Body of pancreas (tissue), 4 donors: ENCODE measurements around the gene CLIC3. TPM values are rescaled to one million over a fixed set of nuclear protein-coding genes. Genes with fewer than 3 reads are reported as not detected.

Experiments
- ATAC-seq: fragments of 150-250 bp; one replicate; pipeline ENCODE4 v1.9.1; 2016
- DNase-seq, 4 donors: peaks; one replicate each; pipeline ENCODE4 v3.0.0-alpha.2; 2019
- H3K27ac ChIP-seq, 4 donors: fragments of 200-600 bp; sonication (generic); 1 replicate in 3 of 4; 2 replicates in 1 of 4; pipeline versions ENCODE4 v1.5.1 to v1.6.1; 2016 to 2019; ENCODE audit warnings: mild to moderate bottlenecking in 1 of 4, mixed read lengths in 1 of 4, moderate library complexity in 1 of 4
- H3K27me3 ChIP-seq, 2 donors: fragments of 200-600 bp; sonication (generic); one replicate each; pipeline ENCODE4 v1.6.0; 2016; ENCODE audit warnings: mild to moderate bottlenecking in 1 of 2
- H3K36me3 ChIP-seq, 2 donors: fragments of 200-600 bp; sonication (generic); replicated peaks in 1 of 2; 2 replicates each; pipeline ENCODE4 v1.5.1; 2016; ENCODE audit warnings: low read depth in 2 of 2; ENCODE audit not compliant: insufficient read depth in 1 of 2
- H3K4me1 ChIP-seq: fragments of 200-600 bp; sonication (generic); one replicate; pipeline ENCODE4 v1.6.0; 2016
- H3K4me3 ChIP-seq, 2 donors: fragments of 200-600 bp; sonication (generic); 1 replicate in 1 of 2; 2 replicates in 1 of 2; pipeline ENCODE4 v1.5.1; 2016 to 2019
- H3K9me3 ChIP-seq, 3 donors: fragments of 200-600 bp; sonication (generic); 1 replicate in 2 of 3; 2 replicates in 1 of 3; pipeline ENCODE4 v1.5.1; 2016
- POLR2A ChIP-seq, 3 donors: fragments of 450-650 bp; IDR thresholded peaks; one replicate each; pipeline ENCODE4 v1.6.1; 2016; ENCODE audit warnings: antibody characterized with exemption in 3 of 3, mild to moderate bottlenecking in 2 of 3
- WGBS, 2 donors: methylation state at CpG; one replicate each; pipeline ENCODE4 v1.1.5; 2017; 5-methylcytosine and 5-hydroxymethylcytosine counted together
- intact Hi-C: fragments of 100-400 bp; cut with DNase I; formaldehyde crosslinking; loops from one replicate; pipeline ENCODE4 v1.15.1; 2023
- total RNA-seq, 2 donors: library from RNA; depleted of rRNA; stranded (reverse); fragments of >200 nt; gene quantifications; one replicate each; pipeline ENCODE4 v1.1.0, GENCODE V29; 2016
- TF ChIP-seq, protein P1 (sequence below), 7 experiments: fragments of 450-650 bp in 4 of 7; fragments of 200-600 bp in 3 of 7; sonication (generic) in 3 of 7; IDR thresholded peaks; one replicate each; pipeline ENCODE4 v1.5.1; 2016 to 2019; ENCODE audit warnings: antibody characterized with exemption in 7 of 7

Gene CLIC3
- total RNA-seq, 2 donors from 2014 or later = 2.0 TPM; not detected in 1

DNA sequence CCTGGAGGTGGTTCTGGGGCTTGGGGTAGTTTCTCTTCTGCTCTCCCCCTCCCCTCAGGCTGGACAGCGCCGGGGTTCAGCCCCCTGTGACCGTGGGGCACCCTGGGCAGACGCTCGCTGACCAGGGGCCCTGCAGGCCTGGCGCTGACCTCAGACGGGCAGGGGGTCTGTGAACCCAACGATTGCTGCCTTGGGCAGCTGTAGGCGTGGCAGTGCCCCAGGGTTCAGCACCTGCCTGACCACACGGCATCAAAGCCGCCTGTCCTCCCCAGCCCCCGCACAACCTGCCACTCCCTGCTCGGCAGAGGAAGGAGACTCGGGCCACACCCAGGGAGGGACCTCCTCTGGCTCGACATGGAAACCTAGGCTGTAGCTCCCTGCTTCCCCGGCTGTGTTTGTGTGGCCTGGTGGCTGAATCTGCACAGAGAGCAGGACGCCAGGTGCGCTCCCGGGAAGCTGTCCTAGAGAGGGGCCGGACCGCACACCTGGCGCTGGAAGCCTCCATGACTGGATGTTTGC lies 32.1 kb downstream of the CLIC3 start:
- Histone ChIP-seq H3K9me3 (no peaks in the 10 kb centered on the region), H3K4me1 (peaks cover 7% of the 10 kb centered on the region), H3K36me3 (no peaks in the 10 kb centered on the region), H3K27ac (no peak overlapping the region), H3K4me3 (no peak overlapping the region), H3K27me3 (no peaks in the 10 kb centered on the region)
- intact Hi-C loops = no loop called here
- WGBS, 2 donors = 62 to 76% methylated on average over 8 to 16 of the region's 22 CpGs
- DNase-seq = no peak
- no peak for ATAC-seq
- TF ChIP-seq, protein P1, sequence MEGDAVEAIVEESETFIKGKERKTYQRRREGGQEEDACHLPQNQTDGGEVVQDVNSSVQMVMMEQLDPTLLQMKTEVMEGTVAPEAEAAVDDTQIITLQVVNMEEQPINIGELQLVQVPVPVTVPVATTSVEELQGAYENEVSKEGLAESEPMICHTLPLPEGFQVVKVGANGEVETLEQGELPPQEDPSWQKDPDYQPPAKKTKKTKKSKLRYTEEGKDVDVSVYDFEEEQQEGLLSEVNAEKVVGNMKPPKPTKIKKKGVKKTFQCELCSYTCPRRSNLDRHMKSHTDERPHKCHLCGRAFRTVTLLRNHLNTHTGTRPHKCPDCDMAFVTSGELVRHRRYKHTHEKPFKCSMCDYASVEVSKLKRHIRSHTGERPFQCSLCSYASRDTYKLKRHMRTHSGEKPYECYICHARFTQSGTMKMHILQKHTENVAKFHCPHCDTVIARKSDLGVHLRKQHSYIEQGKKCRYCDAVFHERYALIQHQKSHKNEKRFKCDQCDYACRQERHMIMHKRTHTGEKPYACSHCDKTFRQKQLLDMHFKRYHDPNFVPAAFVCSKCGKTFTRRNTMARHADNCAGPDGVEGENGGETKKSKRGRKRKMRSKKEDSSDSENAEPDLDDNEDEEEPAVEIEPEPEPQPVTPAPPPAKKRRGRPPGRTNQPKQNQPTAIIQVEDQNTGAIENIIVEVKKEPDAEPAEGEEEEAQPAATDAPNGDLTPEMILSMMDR (IDR thresholded peaks at IDR 0.05) = no peak
- no peak for TF ChIP-seq POLR2A (IDR thresholded peaks at IDR 0.05)

DNA sequence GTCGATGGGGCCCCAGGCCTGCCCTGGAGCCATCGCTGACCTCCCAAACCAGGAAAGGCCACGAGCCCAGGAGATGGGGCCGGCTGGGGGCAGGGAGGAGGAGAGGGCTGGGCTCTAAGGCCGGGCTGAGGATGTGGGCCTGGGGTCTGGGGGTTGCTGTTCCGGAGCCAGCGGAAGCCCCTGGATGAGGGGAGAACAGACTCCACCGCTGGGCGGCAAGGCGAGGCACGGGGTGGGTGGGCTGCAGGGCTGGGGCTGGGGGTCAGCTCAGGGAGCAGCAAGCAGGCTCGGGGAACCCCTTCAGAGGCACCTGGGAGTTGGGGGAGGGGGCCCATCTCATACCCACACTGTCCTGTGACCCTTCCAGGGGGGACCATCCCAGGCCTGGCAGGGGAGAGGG lies 32.6 kb downstream of the CLIC3 start:
- WGBS, 2 donors = 78 to 84% methylated on average over 6 of the region's 12 CpGs

DNA sequence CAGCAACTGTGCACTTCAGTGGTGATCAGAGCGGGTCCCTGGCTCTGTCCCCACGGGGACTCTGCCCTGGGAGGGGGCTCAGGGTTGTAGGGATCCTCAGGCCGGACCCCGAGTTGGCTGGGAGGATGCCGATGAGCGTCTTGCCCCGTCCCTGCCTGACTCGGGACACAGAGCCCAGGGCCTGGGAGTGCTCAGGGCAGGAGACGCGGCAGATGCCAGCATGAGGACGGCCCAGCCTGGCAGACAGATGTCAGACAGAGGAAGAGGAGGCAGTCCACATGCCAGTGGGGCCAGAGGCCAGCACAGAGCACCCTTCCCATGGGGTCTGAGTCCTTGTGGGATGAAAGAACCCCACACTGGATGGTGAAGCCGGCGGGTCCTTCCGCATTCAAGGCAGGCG lies 33.0 kb downstream of the CLIC3 start:
- intact Hi-C loops = no loop called here
- no peaks in the 10 kb centered on the region for H3K36me3 ChIP-seq
- H3K4me3 ChIP-seq = no peak overlapping the region
- no peaks in the 10 kb centered on the region for H3K27me3 ChIP-seq
- DNase-seq = no peak
- TF ChIP-seq, protein P1 (IDR thresholded peaks at IDR 0.05) = no peak
- TF ChIP-seq POLR2A (IDR thresholded peaks at IDR 0.05) = no peak
- 92 to 93% methylated on average over 13 to 15 of the region's 15 CpGs for WGBS, 2 donors
- no peak overlapping the region for H3K27ac ChIP-seq
- H3K9me3 ChIP-seq = no peaks in the 10 kb centered on the region
- ATAC-seq = no peak
- peaks cover 7% of the 10 kb centered on the region for H3K4me1 ChIP-seq

More for the DNA sequence above, 32.6 kb downstream of the CLIC3 start:
- no peaks in the 10 kb centered on the region for H3K9me3 ChIP-seq
- no peaks in the 10 kb centered on the region for H3K27me3 ChIP-seq
- no peaks in the 10 kb centered on the region for H3K36me3 ChIP-seq
- H3K4me1 ChIP-seq = peaks cover 7% of the 10 kb centered on the region
- intact Hi-C loops = no loop called here
- ATAC-seq (no peak), DNase-seq (no peak)
- no peak for TF ChIP-seq POLR2A (IDR thresholded peaks at IDR 0.05)
- TF ChIP-seq, protein P1 (IDR thresholded peaks at IDR 0.05) = no peak
- no peak overlapping the region for H3K4me3 ChIP-seq
- no peak overlapping the region for H3K27ac ChIP-seq

DNA sequence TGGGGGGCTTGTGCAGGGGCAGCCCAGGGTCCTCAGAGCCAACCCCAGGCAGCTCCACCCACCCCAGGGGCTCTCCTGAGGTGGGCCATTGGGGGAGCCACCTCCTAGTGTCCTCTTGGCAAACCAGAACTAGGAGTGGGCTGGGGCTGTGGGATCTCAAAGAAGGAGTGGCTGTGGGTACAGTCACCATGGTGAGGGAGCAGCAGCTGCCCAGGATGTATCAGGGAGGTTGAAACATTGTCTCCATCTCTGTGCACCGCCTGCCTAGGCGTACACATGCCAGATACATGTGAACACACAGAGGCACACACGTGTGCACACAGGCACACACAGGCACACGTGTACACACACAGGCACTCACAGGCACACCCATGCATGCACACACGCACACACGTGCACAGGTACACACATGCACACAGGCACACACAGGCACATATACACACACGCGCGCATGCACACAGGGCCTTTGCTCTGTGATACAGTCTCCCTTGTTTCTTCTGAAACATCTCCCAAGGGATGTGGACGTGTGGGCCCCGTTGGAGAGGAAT lies 33.6 kb downstream of the CLIC3 start:
- no peak for DNase-seq
- TF ChIP-seq POLR2A (IDR thresholded peaks at IDR 0.05) = no peak
- TF ChIP-seq, protein P1 (IDR thresholded peaks at IDR 0.05) = no peak
- Histone ChIP-seq H3K36me3 (no peaks in the 10 kb centered on the region), H3K4me3 (no peak overlapping the region), H3K27me3 (no peaks in the 10 kb centered on the region), H3K27ac (no peak overlapping the region), H3K4me1 (peaks cover 7% of the 10 kb centered on the region), H3K9me3 (no peaks in the 10 kb centered on the region)
- WGBS, 2 donors = 69 to 85% methylated on average over 4 to 11 of the region's 11 CpGs
- no peak for ATAC-seq
- intact Hi-C loops = no loop called here

DNA sequence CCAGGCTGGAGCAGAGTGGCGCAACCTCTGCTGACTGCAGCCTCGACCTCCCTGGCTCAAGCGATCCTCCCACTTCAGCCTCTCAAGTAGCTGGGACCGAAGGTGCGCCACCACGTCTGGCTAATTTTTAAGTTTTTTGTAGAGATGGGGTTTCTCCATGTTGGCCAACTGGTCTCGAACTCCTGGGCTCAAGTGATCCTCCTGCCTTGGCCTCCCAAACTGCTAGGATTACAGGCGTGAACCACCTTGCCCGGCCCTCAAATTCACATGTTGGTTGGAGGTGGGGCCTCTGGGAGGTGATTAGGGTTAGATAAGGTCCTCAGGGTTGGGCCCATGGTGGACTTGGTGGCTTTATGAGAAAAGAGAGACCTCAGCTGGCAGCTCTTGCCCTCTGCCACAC lies 34.2 kb downstream of the CLIC3 start:
- DNase-seq (no peak), ATAC-seq (no peak)
- Histone ChIP-seq H3K4me3 (no peak overlapping the region), H3K27ac (no peak overlapping the region), H3K4me1 (peaks cover 7% of the 10 kb centered on the region), H3K27me3 (no peaks in the 10 kb centered on the region), H3K9me3 (no peaks in the 10 kb centered on the region), H3K36me3 (no peaks in the 10 kb centered on the region)
- WGBS, 2 donors = 90 to 96% methylated on average over 9 of the region's 9 CpGs
- intact Hi-C loops = no loop called here
- TF ChIP-seq, protein P1 (IDR thresholded peaks at IDR 0.05) = no peak
- no peak for TF ChIP-seq POLR2A (IDR thresholded peaks at IDR 0.05)
